ENCODE data around the gene DHX35.

DNA sequence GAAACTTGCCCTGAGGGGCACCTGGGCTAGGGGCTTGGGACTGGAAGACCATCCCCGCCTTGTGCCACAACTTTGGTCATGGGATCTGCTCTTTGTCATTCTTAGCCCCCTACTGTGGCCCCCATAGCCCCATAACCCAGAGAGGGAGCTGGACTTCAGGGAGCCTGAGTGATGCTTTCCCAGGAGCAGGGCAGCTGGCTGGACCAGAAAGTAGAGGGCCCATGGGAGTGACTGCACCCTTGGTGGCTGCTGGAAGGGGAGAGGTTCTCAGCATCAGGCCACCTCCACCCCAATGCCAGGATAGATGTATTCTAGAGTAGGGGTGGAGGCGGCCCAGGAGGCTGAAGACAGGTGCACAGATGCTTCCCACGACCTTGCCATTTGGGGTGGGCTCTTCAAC is 41.7 kb upstream of the DHX35 start:
- TF ChIP-seq, protein P1, sequence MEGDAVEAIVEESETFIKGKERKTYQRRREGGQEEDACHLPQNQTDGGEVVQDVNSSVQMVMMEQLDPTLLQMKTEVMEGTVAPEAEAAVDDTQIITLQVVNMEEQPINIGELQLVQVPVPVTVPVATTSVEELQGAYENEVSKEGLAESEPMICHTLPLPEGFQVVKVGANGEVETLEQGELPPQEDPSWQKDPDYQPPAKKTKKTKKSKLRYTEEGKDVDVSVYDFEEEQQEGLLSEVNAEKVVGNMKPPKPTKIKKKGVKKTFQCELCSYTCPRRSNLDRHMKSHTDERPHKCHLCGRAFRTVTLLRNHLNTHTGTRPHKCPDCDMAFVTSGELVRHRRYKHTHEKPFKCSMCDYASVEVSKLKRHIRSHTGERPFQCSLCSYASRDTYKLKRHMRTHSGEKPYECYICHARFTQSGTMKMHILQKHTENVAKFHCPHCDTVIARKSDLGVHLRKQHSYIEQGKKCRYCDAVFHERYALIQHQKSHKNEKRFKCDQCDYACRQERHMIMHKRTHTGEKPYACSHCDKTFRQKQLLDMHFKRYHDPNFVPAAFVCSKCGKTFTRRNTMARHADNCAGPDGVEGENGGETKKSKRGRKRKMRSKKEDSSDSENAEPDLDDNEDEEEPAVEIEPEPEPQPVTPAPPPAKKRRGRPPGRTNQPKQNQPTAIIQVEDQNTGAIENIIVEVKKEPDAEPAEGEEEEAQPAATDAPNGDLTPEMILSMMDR (conservative IDR thresholded peaks at IDR 0.05 in 1 of 2, IDR thresholded peaks at IDR 0.05 in 1 of 2; ENCODE audit: extremely low read depth in 1 of 2, insufficient read depth in 1 of 2, low read depth in 1 of 2, low read length in 2 of 2), result no peak
- TF ChIP-seq EZH2 (IDR thresholded peaks at IDR 0.05; ENCODE audit: borderline replicate concordance, low read length), result no peak
